ENCODE data around the gene CFAP45.

The CFAP45 gene

DNA sequence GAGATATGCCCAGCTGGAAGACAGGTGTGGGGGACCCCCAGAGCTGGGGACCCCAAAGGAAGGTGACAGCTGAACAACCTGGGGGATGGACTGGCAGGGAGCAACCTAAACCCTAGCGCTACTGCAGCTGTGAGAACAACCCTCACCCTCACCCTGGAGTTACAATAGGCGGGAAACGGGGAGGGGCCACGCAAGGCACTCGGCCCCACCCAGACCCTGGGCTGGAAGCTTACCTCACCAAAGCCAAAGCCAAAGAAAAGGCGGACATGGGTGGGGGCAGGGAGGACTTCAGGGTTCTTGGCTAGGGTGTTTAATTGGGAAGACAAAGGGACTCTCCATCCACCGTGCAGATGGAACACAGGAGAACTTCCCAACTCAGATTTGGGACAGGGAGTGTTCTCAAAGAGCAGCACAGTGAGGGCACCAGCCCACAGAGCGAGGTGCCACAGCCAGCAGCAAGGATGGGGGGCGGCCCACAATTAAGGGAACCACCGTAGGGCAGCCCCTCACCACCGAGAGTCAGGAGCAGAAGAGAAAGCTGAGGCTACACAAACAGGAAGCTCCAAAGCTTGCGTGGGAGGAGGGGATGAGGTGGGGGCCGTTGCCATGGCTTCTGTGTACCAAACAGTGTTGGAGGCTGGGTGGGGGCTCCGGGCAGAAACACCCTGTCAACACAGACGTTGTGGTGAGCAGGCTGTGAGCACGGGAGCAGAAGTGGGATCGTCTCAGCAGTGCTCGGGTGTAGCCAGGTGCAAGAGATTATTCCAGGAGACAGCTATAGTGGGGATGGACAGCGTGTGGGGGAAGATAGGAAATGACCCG, 23.4 kb upstream of the CFAP45 start:
- peak; percentile 75 to 81 for DNase-seq (ENCODE audit: low read depth in 2 of 2)

DNA sequence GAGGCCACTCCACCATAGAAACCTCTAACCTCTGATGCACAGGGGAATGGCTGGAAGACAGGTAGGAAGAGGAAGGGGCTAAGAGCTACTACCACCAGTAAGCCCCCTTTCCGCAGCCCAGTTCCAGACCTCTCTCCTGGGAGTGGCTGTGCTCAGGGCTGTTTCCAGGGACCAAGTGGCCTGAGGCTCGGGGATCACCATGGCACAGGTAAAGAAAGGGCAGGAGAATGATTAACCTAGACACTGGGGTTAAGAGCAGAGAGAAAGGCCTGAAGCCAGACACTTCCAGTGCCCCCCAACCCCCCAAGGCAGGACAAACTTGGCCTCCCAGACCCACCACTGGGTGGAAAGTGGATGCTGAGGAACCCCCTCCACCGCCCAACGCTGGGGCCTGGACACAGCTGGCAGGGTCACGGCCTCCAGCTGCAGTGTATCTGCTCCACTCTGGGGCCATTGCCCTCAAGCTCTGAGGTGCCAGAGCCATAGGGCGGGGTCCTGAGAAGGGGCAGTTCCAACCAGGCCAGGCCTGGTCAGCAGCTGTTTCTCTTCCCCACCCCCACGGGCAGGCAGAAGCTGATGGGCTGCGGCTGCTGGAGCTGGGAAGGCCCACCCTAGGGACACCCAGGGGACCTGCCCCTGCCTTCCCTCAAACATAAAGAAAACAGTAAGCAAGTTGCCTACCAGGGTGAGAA, 22.7 kb upstream of the CFAP45 start:
- no peak for DNase-seq (ENCODE audit: low read depth in 2 of 2)

DNA sequence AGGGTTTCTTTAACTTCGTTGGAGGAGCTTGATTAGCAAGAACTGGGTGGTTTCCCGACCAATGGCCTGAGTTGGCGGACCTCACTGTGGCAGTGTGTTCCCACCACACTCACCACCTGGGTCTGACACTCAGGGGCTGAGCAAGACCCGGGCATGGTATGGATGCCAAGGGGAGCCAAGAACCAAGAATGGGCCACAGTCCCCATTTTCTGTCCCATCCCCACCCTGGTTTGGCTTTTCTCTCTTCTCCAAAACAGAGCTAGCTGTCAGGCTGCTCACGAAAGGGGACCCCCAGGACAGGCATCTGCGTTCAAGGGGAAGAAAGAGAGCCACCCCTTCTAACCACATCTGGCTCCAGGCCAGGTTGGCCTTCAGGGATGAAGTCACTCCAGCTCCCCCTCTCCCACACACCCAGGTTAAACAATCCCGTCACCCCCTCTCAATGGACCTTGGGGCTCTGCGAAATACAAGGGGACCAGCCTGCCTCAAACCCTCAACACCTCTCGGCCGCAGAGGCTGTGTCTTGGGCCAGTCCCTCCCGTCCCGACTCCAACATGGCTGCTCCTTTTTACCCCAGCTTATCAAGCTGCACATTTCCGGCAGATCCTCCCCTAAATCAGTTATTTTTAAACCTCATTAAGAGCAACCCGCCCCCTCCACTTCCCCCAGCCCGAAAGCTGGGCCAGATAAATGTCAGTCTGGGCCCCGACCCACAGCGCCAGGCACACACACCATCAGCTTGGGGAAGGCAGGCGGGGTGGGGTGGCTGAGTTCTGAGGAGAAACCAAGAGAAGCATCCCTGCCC, 21.9 kb upstream of the CFAP45 start:
- DNase-seq (ENCODE audit: low read depth in 2 of 2): no peak

DNA sequence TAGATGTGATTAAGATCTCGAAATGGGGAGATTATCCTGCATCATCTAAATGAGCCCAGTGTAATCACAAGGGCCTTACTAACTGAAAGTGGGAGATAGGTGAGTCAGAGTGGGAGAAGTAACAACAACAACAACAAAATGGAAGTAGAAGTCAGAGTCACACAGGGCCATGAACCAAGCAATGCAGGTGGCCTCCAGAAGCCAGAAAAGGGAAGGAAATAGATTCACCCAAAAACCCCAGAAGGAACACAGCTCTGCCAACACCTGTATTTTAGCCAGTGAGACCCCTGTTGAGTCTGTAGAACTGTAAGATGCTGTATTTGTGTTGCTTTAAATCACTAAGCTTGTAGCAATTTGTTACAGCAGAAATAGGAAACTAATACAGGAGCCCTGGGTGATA, 21.3 kb upstream of the CFAP45 start:
- no peak for DNase-seq (ENCODE audit: low read depth in 2 of 2)

DNA sequence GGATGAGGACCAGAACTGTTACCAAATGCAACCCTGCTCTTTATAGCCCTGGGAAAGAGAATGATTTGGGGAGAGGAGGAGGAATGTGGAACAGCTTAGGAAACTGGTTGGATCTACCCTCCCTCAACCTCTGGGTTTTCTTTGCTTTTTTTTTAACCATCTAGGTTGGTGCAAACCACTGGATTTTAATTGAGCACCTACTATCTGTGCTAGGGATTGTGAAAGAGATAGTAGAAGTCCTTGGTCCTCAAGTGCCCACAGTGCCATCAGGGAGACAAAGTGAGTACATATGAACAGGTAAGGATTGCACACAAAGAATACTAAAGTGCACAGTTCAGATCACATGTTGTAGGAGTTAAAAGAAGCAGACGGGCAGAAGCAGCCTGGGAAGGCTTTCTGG, 20.7 kb upstream of the CFAP45 start:
- no peak for DNase-seq (ENCODE audit: low read depth in 2 of 2)

DNA sequence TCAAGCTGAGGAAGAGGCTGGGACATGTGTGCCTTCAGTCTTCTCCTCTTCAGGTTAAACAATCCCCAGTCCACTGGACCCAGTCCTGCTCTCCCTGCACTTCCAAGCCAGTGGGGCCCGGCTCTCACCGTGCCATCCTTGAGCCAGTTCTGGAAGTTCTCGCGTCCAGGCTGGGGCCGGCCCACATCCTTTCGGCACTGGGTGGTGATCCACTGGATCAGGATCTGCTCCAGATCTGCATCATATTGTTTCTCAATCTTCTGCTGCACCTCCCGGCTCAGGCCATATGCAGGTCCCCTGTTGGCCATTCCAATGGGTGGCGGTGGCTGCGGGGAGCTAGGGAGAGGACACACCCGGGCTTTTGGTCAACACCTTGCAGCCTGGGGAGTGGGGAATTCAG, 20.2 kb upstream of the CFAP45 start:
- DNase-seq (ENCODE audit: low read depth in 2 of 2): no peak

DNA sequence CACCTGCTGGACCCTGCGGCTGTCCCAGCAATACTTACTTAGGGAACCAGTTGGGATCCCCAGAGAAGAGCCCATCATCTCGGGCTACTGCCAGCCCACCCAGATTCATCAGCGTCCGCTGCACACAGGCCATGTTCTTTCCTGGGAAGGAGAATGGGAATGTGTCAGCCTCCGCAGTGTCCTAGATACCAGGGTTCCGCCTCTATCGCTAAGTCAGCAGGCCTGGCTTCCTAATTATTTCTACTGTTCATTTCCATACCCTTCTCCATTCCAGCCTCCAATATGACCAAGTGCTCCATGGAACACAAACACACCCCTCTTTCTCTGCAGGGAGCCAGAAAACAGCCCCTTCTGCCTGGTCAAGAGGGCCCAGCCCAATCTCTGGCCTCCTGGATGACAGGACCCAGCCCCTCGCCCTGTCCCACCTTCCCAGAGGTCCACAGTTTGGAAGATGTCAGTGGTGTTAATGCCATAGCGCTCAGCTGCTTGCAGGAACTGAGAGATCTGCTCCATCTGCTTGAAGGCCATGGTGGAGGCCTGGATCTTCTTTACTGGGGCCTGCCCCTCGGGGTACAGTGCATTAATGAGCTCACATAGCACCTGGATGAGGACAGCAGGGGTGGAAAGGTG, 19.4 kb upstream of the CFAP45 start:
- DNase-seq (ENCODE audit: low read depth in 2 of 2): no peak

DNA sequence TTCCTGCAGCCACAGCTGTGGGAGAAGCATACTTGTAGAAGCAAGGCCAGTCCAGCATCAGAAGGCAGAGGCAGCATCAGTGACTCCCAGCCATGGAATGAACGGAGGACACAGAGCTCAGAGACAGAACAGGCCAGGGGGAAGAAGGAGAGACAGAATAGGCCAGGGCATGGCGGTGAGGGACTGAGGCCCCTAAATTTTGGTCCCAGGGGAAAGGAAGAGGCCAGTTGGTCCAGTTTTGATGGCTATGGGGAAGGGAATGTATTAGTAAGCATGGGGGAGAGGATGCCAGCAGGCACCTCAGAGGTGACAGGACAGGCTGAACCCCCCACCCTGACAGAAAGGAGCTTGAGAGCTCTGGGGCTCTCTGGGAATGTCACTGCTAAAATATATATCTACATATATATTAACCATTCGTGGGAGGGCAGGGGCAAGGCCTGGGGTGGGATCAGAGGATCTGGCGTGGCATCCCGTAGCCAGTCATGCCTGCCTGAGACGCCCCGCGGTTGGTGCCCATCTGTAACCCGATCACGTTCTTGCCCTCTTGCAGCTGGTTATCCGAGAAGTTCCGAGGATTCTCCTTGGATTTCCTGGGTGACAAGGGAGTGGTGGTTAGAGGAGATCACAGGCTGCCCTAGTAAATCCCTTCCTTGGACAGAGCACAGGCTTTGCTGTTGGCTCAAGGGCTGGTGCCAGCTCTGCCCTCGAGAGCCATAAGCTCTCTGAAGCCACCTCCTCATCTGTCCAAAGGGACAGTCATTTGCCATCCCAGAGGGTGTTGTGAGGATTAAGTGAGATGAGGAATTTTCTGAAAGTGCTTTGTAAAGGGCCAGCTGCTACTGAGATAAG, 18.6 kb upstream of the CFAP45 start:
- DNase-seq (ENCODE audit: low read depth in 2 of 2): no peak

DNA sequence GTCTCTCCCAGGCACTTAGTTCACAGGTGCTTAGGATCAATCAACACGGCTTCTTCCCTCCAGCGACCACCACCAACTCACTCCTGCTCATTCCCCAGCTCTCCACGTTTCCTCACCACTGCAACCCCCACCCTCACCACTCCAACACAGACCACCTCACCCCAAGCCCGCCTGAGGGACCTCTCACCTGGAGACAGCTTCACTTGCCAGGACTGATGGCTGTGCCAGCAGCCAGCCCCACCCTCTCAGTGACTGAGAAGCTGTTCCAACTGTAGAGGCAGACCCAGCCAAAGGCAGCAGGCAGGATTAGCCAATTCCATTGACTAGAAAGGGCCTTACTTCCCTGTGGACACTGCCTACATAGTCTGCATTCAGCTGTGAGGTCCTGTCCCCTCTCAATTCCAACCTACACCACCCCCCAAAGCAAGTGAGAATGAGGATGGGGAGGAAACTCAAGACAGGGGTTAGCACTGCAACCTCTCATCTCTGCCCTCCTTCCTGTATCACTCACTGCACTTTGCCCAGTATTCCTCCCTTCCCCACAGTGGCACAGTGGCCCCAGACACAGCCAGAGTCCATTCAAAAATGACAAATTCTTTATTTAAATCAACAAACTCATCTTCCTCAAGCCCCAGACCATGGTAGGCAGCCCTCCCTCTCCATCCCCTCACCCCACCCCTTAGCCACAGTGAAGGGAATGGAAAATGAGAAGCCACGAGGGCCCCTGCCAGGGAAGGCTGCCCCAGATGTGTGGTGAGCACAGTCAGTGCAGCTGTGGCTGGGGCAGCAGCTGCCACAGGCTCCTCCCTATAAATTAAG, 17.8 kb upstream of the CFAP45 start:
- no peak for DNase-seq (ENCODE audit: low read depth in 2 of 2)

DNA sequence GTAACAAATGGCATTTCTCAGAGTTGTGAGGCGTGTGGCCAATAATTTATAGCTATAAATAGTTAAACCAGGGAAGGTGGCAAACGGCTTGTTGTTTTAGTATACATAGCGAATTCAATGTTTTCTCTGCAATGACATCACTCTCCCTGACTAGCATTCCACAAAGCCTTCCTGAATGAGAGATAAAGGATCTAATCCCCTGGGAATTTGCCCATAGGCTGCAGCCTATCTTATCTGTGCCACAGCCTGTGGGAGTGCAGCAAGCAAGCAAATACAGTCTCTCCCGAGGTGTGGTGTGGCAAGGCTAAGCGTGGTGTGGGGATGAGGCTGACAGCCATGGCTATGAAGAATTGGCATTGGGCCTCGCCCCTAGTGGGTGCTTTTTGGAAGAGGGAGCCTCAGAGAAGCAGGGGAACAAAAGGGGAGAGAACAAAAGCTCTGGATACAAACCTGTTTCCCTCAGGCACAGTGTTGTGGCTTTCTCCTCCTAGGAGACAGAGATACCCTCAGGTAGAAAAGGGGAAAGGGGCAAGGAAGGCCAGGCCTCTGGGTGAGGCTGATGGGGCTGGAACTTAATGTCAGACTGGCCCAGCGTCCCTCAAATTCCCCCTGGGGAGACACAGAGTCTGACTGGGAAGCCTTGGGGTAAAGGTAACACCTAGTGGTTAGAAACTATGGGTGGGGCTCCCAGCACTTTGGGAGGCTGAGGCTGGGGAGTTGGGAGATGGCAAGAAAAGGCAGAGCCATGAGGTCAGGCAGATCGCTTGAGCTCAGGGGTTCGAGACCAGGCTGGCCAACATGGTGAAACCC, 16.5 kb upstream of the CFAP45 start:
- DNase-seq (ENCODE audit: low read depth in 2 of 2): no peak

DNA sequence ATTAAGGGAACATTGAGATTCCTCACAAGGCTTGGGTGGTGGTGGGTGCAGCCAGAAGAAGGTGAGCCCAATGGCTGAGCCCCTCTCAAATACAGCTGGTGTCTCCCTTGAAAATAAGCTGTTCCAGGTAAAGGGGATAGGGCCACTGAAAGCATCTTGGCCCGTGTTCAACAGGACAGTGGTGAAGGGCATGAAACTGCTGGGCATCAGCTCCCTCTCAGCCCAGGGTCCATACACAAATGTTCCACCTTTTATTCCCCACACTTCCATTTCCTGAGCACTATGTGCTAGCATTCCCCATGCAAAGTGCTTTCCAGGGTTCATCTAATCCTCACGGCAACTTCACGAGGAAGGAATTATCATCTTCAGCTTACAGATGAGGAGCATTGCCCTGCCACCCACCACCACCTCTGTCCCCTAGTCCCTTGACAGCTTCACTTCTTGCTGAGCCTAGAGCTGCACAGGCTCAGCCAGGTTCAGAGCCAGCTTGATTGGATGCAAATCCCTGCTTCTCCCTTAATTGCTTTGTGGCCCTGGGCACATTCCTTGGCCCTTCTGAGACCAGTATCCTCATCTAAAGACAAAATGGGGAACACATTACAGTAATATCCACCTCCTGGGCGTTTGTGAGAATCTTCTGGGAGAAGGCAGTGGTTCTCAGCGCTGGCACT, 15.7 kb upstream of the CFAP45 start:
- DNase-seq (ENCODE audit: low read depth in 2 of 2): no peak

DNA sequence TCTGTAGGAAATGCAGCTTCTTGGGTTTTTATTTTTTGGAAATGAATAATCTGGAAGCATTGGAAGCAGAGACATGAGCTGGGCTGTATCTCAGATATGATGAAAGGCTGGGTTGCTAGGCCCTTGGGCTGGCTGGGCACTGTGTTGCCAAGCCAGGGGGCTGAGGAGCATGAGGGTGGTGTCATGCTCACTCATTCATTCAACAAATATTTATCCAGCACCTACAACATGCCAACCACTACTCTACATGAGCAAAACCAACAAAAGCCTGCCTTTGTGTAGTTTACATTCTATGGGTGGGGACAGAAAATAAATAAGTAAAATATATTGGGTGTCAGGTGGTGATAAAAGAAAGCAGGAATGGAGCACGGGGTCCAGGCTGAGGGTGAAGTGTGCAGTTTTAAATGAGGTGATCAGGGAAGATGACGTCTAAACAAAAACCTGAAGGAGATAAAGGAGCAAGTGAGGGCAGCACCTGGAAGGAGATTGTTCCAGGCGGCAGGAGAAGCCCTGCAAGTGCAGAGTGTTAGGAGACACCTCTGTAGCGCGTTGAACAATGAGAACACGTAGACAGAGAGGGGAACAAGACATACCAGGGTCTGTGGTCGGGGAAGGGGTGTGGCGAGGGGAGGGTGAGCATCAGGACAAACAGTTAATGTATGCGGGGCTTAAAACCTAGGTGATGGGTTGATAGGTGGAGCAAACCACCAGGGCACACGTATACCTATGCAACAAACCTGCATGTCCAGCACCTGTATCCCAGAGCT, 14.5 kb upstream of the CFAP45 start:
- no peak for DNase-seq (ENCODE audit: low read depth in 2 of 2)

DNA sequence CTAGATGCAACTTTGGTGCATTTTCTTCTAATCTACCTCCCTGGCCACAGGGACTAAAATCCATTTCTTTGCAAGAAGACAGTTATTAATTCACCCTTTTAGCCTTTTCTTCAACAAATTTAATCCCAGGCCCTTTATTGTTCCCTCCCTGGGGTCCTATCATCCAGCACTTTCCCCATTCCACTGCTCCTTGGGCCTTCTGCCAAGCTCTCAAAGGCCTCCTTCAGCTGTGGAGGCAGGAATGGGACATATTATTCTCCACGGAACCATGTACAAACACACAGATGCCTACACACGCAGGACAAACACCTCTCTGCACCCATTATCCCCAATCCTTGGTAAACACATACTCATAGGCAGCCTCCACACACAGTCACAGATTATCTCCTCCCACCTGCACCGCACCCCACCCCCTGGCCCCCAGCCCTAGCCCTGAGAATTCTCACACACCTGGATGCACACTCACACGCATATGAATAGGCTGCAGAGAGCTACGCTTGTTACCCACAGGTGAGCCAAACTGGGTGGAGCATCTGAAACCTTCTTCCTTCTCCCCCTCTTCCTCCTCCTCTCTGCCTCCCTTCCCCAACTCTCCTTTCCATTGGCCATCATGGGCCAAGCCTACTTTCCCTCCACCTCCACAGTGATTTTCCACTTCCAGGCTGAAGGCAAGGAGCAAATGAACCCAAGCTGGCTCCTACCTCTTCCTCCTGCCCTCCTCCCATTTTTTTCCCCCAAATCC, 13.7 kb upstream of the CFAP45 start:
- no peak for DNase-seq (ENCODE audit: low read depth in 2 of 2)

DNA sequence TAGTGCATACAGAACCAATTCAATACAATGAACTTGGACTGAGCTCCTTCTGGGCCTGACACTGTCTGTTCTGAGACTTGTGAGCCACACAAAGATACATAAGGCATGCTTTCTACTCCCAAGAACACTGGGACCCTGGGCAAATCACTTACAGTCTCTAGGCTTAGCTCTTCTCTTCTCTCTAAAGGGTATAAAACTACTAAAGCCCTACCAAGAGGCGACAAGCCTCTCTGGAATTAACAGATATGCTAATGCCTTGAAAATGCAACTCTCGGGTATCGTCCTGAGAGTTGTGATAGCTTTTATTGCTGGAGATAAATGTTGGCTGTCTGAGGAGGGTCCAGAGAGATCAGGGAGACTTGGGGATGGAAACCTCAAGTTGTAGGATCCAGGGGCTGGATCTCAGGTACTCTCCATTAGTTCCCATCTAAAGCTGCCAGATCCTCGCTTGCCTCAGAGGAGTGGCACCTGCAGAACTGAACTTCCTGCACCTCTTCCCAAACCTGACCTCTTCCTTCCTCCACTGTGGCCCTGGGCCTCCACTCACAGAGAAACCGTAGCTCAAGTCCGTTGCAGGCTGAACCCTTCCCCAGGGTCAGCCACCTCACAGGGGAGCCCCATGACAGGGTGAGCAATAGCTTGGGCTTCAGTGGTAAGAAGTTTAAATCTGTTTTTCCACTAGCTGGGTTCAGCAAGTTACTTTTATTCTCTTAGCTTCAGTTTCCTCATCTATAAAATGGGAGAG, 11.5 kb upstream of the CFAP45 start:
- DNase-seq (ENCODE audit: low read depth in 2 of 2): no peak

DNA sequence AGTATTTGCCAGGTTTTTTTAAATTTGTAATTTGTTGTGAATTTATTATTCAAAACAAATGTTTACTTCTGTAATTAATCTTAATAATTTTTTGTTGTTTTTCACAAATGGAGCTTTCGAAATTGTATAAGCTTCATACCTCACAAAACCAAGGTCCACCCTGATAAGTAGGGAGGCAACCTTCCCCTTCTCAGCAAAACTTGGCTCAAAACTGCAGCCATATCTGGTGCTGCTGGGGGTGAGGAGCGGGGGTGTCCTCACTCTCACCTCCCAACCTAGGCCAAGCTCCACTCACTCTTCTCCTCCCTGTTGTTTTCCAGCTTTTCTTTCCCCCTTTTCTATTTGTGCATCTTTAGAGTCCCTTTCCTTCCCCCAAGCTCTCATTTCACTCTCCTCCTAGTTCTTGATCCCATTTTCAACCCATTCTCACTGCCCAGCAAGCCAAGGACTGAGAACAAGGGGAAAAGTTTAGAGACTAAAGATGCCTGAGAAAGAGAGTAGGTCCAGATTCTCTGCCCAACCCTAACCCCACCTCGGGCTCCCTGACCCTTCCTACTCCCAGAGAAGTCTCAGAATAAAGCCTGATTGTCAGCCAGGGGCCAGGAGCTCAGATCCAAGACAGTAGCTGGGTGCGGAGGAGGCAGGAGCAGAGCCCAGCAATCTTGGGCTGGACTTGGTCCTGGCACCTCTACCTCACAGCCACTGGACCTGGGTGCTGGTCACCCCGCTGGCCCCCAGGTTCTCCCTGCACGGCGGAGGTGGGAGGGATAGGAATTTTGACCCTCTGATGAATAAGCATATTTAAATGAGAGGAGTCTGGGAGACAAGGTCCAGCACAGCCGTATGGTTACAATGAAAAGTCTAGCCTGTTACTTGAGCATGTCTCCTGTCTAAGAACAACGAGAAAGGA, 8.3 kb upstream of the CFAP45 start:
- no peak for DNase-seq (ENCODE audit: low read depth in 2 of 2)

DNA sequence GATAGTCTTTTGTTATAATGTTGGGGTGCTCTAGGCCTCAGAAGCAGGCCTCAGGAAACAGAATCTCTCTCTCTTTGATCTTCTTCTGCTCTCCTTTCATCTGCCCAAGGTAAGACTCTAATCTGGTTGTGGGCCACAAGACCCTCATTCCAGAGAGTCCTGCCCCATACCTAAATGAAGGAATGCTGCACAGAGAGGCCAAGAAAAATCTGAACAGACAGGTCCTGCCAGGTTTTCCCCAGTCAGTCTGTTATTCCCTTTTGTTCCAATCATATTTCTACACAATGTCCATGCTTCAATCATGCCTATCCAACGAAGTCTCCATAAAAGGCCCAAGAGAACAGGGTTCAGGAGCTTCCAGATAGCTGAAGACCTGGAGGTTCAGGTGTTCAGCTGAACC, 7.0 kb upstream of the CFAP45 start:
- no peak for DNase-seq (ENCODE audit: low read depth in 2 of 2)

All from stimulated activated CD8-positive, alpha-beta memory T cell treated with anti-CD3 and anti-CD28 coated beads, Interleukin-15, amount 100 ng/mL, for 48 hours (primary cell).